IPS-11a (cell line): ENCODE measurements around the gene SLC9A1.

Experiments
- H3K4me3 ChIP-seq: one replicate; pipeline ENCODE4 v1.5.1; 2013; ENCODE audit warnings: low read depth, low read length, control low read depth

Gene SLC9A1

DNA sequence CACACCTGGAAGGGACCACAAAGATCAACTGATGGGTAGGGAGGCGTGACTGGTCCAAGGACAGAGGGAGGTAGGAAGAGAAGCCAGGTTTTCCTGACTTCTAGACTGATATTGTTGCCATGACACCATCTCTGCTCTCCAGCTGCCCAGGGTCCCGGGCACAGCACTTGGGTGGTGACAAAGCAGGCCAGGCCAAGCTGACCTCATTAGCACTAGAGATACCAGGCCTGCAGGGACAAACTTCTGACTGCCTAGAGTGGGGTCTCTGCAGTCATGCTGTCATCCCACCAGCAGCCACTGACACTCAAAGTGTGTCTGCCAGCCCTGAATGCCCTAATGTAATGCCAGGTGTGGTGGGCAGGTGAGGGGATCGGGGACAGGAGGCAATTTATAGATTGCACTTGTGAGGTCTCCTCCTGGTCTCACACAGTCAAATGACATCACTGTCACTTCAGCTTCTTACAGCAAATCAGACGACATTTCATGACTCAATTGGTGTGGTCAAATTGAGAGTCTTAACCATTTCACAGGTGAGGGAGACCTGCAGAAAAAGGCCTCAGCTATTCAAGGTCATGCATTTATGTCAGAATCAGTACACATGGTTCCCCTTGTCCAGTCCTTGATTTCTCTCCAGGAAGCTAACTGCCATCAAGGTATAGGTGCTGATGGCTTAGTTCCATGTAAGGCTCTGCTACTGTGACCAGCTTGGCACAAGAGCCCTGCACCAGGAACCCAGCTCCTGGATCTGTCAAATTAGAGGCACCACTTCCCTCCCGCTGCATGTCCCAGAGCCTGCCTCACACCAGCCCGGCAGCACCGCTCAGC is 2.7 kb downstream of the SLC9A1 start:
- H3K4me3 ChIP-seq: no peak overlapping the region

DNA sequence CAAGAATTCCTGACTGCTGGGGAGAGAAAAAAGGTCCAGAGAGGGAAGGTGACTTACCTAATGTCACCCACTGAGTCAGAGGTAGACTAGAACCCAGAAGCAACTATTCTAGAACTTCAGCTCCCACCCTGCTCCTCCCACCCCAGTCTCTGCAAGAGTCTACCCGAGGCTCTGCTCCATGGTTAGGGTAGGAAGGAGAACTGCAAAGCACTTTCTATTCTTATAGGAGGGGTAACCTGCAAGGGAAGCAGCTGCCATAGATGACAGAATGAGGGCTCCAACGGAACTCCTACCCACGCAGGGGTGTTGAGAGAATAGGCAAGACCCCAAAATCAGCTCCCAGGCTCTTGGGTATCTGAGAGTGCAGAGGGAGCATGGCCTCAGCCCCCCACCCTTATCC is 4.3 kb downstream of the SLC9A1 start:
- H3K4me3 ChIP-seq: no peak overlapping the region

DNA sequence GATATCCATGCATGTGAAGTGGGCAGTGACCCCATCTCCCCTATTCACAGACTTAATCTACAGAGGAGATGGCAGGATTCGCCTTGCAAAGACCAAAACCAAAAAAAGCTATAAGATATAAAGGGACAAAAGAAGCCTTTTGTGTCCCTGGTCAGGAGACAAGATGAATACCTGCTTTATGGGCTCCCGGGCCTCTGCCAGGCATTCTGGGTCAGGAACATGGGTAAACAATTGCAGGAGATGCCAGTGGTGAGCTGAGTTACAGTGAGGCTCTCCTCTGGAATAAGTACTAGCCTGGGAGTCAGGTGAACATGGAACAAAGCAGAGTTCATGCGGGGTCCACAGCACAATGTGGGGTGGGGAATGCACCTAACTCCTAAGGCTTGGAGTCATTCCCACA is 4.7 kb downstream of the SLC9A1 start:
- no peak overlapping the region for H3K4me3 ChIP-seq

DNA sequence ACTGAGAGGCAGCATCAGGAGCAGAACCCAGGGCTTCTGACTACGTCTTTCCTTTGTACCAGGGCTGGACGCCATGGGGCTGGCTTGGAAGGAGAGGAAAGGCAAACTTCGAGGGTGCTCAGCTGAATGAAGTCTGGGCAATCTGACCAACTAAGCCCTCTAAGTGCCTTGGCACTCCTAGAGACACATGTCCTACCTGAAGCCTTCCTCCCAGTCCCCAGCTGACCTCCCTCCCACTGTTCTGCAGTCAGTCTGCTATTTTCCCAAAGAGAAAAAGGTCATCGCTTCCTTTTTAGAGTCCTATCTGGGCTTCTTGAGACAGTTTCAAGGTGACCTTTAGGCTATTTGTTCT is 5.2 kb downstream of the SLC9A1 start:
- H3K4me3 ChIP-seq: no peak overlapping the region

DNA sequence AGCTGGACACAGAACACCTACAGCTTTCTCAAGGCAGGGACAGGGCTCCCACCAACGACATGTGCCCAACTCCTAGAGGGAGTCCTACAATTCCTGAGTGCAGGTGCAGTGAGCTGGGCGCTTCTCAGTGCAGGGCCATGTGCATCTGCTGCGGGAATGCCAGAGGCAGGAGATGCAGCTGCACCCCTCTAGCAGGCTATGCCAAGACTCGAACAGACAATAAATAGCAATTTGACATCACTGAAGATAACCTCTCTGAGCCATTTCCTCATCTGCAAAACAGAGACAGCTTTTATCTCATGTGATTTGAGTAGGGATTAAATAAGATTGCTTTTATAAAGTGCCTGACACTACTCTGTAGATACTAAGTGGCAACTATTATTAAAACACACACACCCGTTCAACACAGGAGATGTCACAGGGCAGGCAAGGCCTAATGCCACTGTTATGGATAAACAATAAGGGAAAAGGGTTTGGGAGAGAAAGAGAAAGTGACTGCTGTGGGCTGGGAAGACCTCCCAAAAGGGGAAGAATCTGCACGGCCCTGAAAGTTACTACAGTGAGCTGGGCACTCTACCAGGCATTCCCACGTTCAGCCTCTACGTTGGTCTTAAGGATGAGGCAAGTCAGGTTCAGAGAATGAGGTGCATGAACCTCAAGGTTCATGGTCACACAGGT is 5.7 kb downstream of the SLC9A1 start:
- H3K4me3 ChIP-seq: no peak overlapping the region

DNA sequence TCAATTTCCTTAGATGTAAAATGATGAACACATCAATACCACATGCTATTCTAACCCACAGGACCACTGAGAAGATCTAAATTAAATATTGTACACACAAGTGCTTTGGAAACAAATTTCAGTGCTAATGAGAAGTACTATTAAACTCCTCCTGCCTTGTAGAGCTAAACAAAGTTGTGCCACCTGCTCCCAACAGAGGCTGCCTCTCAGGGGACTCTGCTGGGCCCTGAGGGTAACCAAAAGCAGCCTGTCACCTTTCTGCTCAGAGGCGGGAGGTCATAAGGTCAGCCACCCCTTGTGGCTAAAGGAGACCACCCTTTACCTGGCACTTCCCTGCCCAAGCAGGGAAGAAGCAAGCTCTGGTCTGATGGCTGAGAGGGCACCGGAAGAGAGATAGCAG is 6.3 kb downstream of the SLC9A1 start:
- H3K4me3 ChIP-seq: no peak overlapping the region

DNA sequence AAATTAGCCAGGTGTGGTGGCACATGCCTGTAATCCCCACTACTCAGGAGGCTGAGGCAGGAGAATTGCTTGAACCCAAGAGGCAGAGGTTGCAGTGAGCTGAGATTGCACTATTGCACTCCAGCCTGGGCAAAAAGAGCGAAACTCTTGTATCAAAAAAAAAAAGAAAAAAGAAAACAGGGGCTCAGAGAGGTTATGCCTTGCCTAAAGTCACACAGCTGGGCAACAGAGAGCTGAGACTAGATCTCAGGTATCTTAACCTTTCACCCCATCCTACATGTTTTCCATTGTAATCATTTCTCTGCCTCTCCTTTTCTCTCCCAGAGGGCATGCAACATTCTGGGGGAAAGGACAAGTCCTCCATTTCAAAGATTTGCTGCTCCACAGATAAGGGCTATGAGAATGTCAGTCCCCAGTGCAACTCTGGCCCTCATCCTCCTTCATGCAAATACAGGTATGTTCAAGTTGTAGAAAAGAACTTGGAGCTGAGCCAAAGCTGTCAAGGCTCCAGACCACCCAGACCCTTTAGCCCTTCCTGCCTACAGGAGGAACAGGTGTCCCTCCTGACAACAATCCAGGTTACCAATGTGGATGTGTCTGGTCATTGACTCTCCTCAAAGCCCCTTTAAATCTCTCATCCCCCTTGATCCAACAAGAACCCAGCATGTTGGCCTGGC is 6.9 kb downstream of the SLC9A1 start:
- no peak overlapping the region for H3K4me3 ChIP-seq

DNA sequence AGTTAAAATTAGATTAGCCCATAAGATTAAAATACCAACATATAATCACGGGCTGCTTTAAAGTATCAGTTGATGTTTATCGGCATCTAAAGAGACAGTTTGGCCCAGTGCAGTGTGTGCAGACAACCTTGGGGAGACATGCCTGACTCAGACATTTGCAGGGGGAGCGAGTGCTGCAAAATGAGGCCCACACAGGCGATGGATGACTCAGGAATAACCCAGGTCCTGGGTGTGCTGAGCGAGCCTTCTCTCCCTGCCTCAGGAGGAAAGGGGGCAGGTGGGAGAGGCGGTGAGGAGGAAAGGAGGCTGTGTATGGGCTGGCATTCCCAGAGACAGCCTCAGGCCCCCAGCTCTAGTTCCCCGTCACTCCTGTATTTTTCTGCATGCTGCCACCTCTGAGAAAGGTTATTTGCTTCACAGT is 9.0 kb downstream of the SLC9A1 start:
- H3K4me3 ChIP-seq: no peak overlapping the region

DNA sequence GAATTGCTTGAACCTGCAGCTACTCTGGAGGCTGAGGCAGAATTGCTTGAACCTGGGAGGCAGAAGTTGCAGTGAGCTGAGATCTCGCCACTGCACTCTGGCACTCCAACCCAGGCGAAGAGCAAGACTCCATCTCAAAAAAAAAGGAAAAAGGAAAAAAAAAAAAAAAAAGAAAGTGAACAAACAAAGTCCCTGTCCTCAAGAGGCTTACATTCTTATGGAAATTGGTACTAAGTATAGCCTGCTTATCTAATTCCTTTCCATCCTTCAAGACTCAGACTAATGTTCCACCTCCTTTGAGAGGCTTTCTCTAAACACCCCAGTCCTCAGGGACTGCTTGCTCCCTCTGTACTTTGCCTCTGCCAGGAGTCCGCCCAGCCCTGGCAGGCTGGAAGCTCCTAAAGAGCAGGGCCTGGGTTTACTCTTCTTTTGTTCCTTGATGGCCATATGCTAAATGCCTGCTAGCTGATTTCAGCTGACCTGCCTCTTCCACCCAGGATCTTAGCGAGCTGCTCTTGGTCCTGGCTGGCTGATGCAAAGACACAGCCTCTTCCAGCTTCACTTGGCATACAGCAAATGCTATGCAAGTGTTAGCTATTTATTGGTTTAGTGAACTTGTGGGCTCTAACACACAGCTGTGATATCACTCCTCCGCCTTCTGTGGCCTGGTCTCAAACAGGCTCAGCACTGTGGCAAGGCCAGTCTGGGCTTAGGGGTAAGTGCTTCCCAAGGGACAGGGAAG is 9.8 kb downstream of the SLC9A1 start:
- no peak overlapping the region for H3K4me3 ChIP-seq

DNA sequence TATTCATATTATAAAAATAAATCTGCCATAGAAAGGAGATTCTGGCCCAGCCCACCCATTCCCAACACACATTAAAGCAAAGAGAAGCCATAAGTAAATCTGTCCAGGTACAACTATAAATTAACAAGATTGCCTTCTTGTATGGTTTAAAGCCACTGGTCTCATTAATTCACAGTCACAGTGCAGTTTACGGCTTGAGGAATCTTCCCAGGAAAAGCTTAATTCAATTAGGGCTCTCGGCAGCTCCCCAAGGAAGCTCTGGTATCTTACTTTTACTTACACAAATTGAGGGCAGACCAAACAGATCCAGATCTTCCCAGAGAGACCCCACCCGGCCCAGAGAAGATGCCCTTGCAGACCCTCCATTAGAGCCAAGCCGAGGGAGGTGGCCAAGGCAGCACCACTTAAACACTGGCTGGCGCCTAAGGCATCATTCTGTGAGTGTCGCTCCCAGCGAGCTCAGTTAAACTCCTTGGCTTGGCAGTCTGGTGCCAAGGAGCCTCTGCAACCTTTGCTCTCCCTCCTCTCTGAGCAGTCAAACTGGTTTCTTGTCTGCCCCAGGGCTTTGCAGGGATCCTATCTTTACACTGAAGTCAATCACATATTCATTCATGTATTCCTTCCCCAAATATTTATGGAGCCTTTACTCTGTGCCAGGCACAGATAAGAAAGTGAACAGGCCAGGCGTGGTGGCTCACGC is 10.7 kb downstream of the SLC9A1 start:
- no peak overlapping the region for H3K4me3 ChIP-seq

DNA sequence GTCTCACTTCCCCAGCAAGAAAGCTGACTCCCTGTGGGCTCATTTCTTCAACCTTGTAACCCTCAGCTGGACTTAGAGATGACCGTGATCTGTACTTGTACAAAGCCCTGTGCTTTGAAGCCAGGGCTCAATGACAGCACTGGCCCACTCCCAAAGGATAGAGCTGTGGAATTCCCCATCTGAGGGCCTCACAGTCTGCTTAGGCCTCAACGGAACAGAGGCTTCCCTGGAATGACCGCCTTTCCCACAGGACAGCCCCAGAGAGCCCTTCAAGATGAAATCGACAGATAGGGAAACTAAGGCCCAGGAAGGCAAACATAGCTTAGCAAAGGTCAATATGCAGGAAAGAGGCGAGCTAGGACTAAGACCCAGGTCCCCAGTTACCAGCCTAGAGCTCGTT is 11.5 kb downstream of the SLC9A1 start:
- H3K4me3 ChIP-seq: no peak overlapping the region

DNA sequence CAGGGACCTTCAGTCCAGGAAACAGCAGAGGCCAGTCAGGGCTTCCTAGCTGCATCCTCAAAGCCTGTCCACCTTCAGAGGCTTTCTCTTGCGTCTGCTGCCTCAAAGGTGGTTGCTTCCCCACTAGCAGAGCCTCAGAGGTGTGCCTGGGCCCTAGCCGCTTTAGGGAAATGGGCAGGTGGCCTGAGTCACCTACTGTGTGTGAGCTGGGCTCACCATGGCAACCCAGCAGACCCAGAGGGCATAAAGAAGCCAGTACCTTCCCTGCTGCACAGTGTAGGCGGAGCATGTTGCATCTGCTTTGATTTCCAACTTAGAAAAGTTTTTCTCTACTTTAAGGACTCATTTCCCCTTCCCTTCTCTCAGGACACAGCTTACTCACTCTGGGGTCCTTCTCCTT is 12.5 kb downstream of the SLC9A1 start:
- H3K4me3 ChIP-seq: no peak overlapping the region

DNA sequence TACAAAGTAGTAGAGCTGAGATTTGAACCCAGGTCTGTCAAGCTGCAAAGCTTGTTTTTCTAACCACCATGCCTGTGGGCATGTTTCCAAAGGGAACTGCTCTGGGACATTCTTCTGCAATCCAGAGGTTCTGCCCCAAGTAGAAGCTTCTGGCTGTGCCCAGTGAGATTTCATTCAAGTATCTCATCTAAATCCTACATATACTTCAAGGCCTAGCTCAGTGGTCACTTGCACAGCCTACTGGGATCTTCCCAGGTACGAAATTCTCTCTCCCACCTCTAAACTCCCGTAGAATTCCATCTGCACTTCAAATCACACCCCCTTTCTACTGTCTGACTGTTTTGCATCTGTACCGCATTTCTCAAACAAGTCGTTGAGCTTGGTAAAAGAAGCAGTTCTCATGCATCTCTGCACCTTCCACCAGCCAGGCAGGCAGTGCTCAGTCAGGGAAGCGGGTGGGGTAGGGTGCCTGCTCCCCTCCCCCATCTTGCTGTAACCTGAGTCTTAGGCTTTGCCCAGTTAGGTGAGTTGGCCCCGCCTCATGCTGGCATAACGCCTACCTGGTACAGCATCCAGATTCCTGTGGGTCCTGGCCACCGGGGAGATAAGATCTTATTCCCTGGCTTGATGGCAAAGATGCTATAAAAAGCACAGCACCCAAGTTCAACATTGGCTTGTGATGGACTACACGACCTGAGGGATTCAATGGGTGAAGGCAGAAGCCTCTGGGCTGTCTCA is 13.5 kb downstream of the SLC9A1 start:
- H3K4me3 ChIP-seq: no peak overlapping the region

DNA sequence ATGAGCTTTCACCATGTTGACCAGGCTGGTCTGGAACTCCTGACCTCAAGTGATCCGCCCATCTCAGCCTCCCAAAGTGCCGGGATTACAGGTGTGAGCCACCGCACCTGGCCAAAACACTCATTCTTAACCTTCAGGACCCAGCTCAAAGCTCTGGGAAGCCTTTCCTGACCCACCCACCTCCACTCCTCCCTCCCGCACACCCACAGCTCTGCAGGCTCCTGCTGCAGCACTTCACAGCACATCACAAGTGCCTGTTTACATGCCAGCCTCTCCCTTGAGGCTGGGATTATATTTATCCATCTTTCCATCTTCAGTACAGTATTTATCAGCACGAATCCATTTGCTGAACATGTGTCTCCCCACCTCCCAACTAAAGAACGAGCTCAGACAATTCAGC is 14.9 kb downstream of the SLC9A1 start:
- no peak overlapping the region for H3K4me3 ChIP-seq

DNA sequence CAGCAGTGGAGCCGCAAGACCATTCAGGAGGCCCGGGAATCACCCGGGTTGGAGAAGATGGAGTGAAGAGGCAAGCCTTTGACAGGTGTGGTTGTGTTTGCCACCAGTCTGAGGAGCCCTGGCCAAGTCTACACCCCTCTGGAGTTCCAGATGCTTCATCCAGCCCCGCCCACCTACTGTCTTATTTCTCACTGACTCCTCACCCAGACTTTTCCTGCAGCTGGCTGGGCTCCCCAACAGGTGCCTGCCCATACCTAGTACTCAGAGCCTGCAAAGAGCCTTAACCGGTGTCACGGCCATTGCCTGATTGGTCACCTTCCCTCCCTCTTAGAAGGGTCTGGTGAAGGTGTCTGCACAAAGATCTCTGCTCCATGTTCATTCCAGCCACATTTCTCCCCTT is 16.0 kb downstream of the SLC9A1 start:
- H3K4me3 ChIP-seq: no peak overlapping the region

DNA sequence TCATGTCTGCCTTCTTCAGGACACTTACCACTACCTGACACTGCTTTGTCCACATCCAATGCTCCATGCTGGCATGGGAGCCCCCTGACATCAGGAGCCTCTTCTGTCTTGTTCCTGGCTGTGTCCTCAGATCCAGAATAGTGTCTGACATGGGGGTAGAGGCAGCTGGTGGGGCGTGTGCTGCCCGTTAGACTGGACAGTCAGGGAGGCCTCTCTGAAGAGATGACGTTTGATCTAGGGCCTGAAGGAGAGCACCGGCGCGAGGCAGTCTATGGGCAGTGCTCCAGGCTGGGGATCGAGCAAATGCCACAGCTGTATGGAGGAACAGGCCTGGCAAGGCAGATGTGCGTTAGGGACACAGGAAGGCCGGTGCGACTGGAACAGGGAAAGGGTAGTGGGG is 16.6 kb downstream of the SLC9A1 start:
- H3K4me3 ChIP-seq: no peak overlapping the region

DNA sequence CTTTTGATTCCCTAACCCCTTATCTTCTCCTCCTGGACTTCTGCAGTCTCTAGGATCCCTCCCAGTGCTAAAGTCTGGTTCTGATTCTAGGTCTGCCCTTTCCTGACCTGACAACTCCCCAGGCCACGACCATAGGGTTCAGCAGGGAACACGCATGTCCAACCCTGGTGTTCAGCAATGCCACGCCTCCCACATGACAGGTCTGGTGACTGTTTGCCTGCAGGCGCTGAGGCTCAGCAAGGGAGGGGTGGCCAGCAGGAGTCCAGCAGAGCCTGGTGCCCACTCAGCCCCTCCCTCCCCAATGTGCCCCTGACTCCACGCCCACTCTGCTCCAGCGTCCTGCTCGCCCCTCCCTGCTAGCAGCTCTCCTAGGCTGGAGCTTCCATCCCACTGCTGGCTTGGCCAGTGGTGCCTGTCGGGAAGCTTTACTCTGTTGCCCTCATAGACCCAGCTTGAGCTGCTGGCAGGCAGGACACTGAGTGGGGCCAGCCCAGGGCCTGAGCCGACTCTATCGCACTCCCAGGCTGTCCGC is 17.3 kb downstream of the SLC9A1 start:
- H3K4me3 ChIP-seq: no peak overlapping the region

DNA sequence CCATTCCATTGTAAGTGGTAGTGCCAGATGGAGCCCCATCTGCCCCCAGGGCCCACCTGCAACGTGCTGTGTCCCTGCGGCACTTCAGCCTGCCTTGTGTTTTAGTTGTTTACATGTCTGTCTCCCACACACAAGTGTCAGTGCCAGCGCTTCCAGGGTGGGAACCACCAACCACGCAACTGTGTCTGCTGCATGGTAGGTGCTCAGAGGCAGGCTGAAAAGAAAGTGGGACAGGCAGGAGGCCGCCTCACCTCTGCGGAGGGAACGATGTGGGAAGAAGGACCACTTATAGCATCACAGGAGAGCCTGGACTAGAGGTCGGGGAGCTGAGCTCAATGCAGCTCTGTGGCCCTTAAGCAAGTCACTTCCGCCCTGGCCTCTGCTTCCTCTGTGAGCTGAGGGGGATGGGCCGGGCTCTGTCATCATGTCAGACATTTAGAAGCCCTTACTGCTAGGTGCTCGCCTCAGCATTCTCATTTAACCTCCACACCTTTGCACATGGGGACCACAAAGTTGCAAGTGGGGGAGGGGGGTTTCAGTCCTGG is 17.9 kb downstream of the SLC9A1 start:
- H3K4me3 ChIP-seq: no peak overlapping the region

DNA sequence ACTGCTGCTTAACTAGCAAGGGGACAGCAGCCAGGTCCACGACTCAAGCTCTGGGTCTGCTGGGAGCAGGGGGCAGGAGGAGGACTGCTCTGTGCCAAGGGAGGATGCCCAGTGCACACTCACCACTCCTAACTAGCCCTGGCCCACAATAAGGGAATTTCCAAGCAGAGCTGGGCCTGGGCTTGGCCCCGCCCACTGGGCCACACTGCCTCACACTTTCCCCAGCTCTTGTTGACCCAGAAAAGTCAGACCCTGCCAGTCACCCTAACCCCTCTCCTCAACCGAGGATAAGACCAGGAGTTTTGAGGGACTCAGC is 18.7 kb downstream of the SLC9A1 start:
- H3K4me3 ChIP-seq: no peak overlapping the region
